Umbilical cord (tissue), 2 donors: ENCODE measurements around the gene YARS1. TPM values are rescaled to one million over a fixed set of nuclear protein-coding genes. Genes with fewer than 3 reads are reported as not detected.
A peak's percentile ranks its signal among the peaks of the same experiment; 100 is the strongest.
"Not testable (repeated sequence)": the region's sequence is repeated elsewhere in the genome, so short reads cannot be mapped to it uniquely, and the experiment has no call there.

Source experiments
- DNase-seq: peaks from one replicate; pipeline ENCODE4 v3.0.0-alpha.2; 2015; ENCODE audit warnings: low spot score
- total RNA-seq: library from RNA; depleted of rRNA; stranded (reverse); fragments of >200 nt; gene quantifications from one replicate; pipeline ENCODE4 v1.2.3, GENCODE V29; 2014; ENCODE audit warnings: low replicate concordance; ENCODE audit not compliant: insufficient read depth

YARS1 gene
- total RNA-seq, 1 donor from 2014 or later = 71.3 TPM

DNA sequence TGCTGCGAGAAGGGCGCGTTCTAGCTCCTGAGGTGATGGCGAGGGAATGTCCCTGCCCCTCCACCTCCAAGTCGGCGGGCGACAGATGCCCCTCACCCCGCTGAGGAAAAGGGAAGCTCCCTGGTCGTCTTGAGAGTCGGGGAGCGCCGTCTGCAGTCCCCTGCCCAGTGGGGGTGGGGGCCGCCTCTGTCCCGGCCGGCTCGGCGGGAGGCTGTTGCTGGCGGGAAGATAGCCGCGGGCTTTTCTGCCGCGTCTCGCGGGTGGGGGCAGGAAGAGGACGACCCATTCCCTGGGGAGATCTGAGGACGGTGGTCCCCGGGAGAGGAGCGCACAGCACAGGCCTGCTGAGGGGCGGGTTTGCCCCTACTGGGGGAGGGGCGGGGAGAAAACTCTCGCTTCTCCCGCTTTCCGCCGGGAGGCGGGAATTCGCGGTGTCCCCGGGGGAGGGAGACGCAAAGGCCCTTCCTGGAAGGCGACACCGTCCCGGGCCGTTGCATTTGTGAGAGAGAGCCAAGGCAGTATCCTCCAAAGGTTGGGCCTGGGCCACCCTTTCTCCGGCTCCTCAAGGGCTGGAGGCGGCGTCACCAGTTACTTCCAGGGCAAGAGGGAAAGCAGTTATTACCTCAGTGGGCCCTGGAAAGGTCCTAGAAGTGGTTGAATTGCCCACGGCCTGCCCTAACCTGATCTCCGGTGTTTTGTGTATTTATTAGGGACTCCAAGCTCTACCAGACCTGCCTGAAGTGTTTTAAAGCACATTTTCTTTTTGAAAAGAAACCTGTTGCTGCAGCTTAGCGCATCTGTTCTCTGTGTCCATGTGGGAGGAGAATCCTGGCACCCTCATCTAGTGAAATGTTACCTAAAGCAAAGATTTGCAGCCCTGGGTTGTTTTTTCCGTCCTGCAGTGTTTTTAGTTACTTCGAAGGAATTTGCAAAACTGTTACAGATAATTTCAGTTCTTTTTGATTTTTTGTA, 943 bp upstream of the YARS1 start:
- DNase-seq = peak; percentile 69

DNA sequence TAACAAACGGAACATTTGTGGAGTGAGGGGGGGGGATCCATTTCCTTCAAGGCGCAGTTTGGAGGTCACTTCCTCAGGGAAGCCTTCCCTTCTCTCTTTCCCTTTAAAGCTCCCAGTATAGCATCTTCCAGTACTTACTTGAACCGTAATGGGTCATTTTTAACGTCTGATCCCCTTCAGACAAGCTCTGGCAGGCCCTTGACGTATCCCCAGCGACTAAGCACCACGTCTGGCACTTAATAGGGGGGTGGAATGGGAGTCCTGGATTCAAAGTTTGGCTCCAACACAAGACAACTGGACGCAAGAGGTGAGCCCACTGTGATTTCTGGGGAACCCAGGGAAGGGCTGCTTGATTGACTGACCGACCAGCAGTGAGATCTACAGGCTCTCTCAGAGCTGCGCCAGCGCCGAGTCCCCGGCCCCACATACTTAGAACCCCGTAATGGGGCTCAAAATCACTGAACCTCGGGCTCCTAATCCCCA, 441 bp downstream of the YARS1 start:
- DNase-seq = peak; percentile 61

DNA sequence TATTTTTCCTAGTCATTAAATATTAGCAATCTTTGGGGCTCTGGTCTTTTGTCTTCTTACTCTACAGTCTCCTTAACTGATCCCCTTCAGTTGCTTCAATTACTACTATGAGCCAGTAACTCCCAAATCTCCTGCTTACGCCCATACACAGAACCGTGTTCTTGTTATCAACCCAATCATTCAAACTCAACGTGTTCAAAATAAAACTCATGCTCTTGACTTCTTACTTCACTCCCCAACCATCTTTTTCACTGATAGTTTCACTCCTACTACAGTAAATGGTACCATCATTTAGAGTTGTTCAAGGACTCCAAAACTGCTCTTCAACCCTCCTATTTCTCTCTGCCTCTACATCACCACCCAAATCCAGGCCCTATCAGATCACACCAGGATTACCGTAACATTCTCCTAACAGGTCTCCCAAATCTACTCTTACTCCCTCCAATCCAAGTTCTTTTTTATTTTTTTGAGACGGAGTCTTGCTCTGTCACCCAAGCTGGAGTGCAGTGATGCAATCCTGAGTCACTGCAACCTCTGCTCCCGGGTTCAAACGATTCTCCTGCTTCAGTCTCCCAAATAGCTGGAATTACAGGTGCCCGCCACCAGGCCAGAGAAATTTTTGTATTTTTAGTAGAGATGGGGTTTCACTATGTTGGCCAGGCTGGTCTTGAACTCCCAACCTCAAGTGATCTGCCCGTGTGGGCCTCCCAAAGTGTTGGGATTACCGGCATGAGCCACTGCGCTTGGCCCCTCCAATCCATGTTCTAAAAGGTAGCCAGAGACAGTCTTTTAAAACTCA, 3.0 kb downstream of the YARS1 start:
- DNase-seq = no peak

DNA sequence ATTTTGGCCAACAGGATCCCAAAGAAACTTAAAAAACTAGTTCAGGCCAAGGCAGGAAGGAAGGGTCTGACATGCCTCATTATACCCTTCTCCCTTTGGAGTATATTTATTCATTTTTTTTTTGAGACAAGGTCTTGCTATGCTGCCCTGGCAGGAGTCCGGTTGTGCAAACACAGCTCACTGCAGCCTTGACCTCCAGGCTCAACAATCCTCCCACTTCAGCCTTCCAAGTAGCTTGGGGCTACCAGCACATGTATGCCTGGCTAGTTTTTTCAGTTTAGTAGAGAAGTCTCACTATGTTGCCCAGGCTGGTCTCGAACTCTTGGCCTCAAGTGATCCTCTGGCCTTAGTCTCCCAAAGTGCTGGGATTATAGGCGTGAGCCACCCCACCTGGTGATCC, 5.2 kb downstream of the YARS1 start:
- no peak for DNase-seq

DNA sequence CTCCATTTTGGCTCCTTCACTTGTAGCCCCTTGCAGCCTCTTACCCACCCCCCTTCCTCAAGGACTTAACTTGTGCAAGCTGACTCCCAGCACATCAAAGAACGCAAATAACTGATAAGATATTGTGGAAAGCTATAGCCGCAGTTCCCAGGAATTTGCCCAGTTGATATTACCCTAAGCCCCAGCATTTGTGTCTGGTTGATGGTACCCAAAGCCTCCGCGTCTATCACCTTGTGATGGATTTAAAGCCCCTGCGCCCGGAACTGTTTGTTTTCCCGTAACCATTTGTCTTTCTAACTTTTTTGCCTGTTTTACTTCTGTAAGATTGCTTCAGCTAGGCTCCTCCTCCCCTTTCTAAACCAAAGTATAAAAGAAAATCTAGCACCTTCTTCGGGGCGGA, 5.9 kb downstream of the YARS1 start:
- DNase-seq = peak; percentile 48

DNA sequence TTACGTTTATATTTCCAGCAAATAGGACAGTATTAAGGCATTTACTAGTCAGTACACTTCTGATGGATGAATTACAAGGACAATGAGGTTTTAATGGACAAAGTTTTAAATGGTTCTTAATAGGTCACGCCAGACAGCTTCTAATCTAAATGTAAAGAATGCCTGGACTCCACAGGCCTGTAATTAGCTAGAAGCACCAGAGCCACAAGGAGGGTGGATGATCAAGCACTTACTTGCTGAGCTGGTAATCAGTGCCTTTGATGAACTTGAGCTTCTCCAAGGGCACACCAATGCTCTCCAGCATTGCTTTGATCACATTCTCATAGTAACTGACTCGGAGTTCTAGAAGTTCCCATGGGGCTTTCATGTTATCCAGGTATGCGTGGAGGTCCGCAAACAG, 6.8 kb downstream of the YARS1 start:
- no peak for DNase-seq

DNA sequence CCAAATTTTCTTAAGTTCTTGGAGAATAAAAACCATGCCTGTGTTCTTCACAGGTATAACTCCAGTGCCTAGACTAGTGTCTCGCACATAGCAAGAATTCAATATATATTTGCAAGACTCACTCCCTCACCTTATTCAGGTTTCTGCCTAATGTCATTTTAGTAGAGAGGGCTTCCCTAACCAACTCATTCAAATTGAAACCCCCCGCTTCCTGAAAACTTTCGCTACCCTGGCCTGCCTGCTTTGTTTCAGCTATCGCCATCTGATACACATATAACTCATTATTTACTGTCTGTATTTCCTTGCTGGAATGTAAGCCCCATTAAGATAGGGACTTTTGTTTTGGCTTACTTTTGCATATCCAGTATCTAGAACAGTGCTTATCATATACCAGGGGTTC, 8.6 kb downstream of the YARS1 start:
- no peak for DNase-seq

DNA sequence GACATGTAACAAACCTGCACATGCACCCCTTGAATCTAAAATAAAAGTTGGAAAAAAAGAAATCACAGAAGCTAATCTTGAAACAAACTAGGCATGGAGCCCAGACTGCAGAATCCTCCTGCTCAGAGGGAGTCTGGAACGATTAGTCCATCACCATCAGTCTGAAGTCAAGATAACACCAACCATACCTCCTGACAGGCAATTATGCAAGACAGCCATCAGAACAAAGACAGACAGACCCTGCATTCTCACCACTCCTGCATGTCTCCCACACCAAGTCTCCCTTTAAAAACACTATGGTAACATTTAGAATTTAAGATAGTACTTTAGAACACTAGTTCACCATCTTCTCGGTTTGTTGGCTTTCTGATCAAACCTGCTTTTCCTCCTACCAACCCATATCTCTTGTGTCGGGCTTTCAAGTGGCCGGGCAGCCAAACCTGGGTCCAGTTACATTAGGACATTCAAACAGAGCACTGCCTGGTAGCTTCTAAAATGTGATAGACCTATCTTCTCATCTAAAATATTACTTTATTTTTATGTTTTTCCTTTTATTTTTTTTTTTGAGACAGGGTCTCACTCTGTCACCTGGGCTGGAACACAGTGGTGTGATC, 10.1 kb downstream of the YARS1 start:
- DNase-seq = peak; percentile 69

DNA sequence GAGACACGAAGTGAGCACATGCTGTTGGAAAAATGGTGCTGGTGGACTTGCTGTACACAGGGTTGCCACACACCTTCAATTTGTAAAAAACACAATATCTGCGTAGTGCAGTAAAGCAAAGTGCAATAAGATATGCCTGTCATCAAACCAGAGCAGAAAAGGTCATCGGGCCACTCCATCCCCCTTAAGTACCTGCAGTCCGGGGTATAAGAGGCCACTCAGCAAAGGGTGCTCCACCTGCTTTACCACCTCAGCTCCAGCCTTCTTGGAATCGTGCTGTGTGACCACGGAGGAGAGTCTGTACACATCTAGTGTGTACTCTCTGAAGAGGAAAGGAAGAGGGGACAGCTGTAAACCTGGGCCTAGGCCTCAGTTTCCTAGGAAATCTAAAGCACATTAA, 10.9 kb downstream of the YARS1 start:
- DNase-seq = no peak

DNA sequence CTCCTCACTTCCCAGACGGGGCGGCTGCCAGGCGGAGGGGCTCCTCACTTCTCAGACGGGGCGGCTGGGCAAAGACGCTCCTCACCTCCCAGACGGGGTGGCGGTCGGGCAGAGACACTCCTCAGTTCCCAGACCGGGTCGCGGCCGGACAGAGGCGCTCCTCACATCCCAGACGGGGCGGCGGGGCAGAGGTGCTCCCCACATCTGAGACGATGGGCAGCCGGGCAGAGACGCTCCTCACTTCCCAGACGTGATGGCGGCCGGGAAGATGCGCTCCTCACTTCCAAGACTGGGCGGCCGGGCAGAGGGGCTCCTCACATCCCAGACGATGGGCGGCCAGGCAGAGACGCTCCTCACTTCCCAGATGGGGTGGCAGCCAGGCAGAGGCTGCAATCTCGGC, 12.7 kb downstream of the YARS1 start:
- not testable (repeated sequence) for DNase-seq

DNA sequence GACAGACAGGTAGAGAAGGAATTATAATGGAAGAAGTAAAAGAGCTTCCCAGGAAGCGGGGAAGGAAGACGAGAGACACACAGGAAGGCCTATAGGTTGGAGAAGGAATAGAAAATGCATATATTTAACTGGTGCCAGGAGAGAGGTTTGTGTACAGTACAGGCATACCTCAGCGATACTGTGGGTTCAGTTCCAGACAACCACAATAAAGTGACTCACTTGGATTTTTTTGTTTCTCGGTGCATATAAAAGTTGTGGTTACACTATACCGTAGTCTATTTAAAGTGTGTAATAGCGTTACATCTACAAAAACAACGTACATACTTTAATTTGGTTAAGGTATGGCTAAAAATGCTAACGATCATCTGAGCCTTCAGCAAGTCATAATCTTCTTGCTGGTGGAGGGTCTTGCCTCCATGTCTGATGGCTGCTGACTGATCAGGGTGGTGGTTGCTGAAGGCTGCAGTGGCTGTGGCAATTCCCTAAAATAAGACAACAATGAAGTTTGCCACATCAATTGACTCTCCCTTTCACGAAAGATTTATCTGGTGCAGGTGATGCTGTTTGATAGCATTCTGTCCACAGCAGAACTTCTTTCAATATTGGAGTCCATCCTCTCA, 16.0 kb downstream of the YARS1 start:
- no peak for DNase-seq

DNA sequence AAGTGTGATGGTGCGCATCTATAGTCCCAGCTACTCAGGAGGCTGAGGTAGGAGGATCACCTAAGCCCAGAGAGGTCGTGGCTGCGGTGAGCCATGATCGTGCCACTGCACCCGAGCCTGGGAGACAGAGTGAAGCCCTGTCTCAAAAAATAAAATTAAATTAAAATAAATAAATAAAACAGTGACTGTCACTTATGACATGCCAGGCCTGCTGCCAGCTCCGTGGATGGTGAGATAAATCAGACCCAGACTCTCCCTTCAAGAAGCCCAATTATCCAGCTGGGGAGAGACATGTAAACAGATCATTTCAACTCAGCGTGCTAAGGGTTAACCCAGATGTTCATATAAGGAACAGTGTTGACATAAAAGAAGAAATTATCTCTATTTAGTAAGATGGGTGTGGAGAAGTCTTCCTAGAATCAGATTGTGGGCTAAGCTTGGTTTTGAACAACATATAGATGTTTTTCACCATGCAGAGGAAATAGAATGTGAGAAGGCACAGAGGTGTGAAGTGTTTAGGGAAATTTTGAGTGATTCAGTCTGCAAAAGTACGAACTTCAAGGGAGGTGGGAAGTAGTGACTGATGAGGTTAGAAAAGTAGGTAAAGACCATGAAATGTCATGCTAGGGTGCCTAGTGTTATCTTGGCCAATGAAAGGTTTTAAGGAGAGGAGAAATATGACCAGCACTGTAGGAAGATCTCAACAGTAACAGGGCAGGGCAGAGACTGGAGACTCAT, 18.3 kb downstream of the YARS1 start:
- no peak for DNase-seq

DNA sequence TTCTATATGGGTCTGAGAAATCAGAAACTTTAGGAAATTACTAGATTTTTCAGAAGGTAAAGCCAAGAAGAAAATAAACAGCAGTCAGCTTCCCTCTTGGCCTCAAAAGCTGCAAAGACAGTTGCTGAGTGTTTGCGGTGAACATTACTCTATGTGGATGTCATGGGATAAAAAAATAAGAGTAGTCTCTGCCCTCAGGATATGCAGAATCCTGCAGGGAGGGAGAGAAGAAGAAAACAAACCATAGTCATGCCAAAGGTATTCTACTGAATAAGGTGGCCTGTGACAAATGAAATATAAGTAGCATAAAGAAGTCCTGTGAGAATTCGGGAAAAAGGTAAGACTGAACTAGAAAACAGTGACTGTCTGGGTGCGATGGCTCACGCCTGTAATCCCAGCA, 19.0 kb downstream of the YARS1 start:
- no peak for DNase-seq

DNA sequence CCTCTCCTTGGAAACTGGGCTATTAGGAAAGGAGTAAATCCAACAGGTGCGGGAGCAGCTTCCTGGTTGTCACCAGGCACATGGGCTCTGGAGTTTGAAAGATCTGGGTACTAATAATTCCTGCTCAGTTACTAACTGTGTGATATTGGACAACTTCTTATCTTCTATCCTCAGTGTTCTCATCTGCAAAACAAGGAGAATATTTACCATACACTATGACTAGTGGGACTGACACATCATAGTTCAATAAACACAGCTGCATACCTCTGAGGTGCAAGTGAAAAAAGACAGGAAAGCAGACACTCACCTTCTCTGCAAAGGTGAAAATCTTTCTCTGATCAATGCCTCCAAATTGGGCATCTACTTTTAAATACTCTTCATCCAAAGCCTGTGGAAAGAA, 19.7 kb downstream of the YARS1 start:
- no peak for DNase-seq

DNA sequence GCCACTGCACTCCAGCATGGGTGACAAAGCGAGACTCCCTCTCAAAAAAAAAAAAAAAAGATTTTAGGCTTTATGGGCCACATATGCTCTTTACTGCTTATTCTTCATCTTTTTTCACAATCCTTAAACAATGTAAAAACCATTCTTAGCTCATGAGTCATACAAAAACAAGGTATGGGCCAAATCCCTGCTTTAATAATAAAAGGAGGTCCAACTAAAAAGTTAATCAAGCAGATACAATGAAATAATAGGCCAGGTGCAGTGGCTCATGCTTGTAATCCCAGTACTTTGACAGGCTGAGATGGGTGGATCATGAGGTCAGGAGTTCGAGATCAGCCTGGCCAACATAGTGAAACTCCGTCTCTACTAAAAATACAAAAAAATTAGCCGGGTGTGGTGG, 21.4 kb downstream of the YARS1 start:
- not testable (repeated sequence) for DNase-seq

DNA sequence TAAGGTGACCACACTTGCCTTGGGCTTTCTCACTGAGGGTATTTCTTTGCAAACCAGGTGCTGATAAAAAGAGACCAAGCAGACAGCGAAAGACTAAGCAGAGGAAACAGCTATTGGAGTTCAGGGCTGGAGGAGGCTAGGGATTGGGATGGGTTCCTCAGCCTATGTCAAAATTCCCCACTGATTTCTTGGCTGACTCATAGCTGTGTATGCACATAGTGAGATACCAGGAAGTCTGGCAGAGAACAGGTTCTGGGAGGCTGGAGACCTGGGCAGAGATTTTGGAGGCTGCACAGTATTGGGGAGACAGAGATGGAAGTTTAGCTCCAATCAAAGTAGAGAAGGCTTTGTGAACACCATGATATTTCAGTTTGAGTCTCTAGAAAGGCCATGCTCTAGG, 25.3 kb downstream of the YARS1 start:
- DNase-seq = no peak

DNA sequence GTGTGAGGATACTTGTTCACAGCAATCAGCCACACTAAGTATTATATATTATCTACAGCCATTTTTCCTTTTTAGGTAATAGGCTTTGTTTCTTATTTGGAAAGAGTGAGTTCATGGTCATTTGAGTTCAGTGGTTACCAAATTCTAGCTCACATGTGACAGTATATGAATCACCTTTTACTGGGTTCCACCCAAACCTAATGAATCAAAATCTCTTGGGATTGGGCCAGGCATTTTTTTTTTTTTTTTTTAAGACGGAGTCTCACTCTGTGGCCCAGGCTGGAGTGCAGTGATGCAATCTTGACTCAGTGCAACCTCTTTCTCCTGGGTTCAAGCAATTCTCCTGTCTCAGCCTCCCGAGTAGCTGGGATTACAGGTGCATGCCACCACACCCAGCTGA, 27.8 kb downstream of the YARS1 start:
- not testable (repeated sequence) for DNase-seq

DNA sequence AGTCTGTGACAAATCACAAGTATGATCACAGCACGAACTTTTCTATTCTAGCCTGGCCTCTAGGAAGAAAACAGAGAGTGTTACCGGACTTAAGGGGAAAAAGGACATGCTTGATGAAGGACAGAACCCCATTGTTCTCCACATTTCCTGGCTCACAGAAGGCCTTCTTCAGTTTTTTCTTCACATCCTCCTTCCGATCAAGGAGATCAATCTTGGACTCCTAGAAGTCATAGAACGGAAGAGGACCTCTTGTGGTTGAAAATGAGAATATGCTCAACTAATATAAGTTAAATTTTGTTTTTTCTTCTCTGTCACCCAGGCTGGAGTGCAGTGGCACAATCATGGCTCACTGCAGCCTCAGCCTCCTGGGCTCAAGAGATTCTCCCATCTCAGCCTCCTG, 30.3 kb downstream of the YARS1 start:
- DNase-seq = no peak

DNA sequence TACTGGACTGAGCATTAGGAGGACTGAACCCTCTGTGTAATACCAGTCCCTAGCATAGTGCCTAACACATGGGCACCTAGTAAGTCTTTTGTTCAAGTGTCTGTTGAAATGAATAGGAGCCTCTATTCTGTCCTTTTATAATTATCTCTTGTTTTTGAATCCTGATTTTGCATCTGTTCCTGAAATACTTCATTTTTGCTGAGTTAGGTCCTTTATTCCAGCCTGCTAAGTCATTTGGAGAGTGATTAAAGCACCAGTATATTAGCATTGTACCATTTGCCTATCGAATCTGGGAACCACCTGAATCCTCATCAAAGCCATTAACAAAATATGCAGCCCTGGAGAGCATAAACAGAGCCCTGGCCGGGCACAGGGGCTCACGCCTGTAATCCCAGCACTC, 32.3 kb downstream of the YARS1 start:
- DNase-seq = no peak

DNA sequence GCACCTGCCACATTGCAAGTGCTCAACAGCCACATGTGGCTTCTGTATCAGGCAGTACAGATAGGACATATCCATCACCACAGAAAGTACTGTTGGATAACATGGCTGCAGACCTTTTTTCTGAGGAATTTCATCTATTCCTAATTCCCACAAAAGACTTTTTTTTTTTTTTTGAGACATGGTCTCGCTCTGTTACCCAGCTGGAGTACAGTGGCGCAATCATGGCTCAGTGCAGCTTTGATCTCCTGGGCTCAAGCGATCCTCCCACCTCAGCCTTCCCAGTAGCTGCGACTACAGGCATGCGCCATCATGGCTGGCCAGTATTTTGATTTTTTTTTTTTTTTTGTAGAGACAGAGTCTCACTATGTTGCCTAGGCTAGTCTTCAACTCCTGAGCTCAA, 33.3 kb downstream of the YARS1 start:
- no peak for DNase-seq

DNA sequence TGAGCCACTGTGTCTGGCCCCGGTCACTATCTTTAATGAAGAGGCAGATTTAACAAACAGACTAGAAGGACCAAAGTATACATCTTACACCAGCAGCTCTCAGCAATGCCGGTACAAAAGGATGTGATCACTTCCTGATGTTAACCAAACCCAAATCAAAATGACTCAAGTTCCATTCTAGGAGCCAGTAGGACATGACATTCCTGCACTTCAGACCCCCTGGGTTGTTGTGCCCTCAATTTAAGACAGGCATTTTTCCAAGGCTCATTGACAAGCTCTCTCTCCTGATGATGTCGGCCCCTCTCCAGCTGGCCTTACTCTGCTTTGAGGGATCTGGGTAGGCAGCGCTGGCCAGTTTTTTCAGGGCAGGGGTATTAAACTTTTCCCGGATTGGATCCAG, 35.1 kb downstream of the YARS1 start:
- no peak for DNase-seq
